ENCODE results near the gene PHAF1.

DNA sequence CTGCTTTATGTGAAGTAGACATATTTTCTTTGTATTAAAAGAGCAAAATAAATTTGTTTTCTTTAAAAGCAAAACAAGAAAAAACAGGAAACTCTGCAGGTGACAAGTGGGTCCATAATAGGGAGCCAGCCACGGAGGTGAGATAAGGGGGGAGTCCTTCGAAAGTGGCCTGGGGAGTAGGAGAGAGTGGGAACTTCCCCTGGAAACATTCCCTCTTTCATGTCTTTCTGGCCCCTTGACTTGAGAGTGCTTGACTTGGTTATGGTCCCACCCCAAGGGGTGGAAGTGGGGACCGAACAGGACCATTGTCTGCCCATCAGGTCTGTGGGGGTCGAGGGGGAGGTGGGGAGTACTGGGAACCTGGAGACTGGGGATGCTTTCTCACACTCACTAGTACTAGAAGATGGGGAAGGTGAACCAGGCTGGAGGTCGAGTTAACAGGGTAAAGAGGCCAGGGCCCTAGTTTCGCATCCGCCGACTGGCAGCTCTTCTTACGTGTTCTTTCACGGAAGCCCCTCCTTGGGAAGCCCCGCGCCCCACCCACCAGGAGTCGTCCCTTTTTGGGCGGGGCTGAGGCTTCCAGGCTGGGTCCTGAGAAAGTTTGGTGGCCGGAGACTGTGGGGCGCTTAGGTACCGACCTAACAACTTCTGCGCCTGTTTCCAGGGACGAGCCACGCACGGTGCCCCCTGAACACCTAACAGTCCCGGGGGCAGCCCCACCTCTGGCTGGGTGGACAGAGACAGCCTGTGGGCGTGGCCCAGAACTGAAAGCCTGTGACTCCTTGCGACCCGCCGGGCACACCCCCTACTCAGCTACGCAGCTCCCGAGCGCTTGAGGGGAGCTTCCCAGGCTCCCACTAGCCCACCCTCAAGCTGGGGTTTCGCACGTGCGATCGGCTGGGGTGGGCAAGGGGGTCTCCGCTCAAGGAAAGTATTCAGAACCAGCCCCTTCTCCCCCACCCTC is 49.2 kb downstream of the PHAF1 start:
- TF ChIP-seq, protein P1, sequence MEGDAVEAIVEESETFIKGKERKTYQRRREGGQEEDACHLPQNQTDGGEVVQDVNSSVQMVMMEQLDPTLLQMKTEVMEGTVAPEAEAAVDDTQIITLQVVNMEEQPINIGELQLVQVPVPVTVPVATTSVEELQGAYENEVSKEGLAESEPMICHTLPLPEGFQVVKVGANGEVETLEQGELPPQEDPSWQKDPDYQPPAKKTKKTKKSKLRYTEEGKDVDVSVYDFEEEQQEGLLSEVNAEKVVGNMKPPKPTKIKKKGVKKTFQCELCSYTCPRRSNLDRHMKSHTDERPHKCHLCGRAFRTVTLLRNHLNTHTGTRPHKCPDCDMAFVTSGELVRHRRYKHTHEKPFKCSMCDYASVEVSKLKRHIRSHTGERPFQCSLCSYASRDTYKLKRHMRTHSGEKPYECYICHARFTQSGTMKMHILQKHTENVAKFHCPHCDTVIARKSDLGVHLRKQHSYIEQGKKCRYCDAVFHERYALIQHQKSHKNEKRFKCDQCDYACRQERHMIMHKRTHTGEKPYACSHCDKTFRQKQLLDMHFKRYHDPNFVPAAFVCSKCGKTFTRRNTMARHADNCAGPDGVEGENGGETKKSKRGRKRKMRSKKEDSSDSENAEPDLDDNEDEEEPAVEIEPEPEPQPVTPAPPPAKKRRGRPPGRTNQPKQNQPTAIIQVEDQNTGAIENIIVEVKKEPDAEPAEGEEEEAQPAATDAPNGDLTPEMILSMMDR (IDR thresholded peaks at IDR 0.05): no peak
- no peak for TF ChIP-seq EZH2 (IDR thresholded peaks at IDR 0.05; ENCODE audit: borderline replicate concordance, insufficient read depth, low read depth, low read length, poor library complexity, severe bottlenecking)
